ENCODE measurements around the gene HNF4A.
"Not testable (repeated sequence)": the region's sequence is repeated elsewhere in the genome, so short reads cannot be mapped to it uniquely, and the experiment has no call there.

The HNF4A gene

GRCh38 chr20:44345941-44346340 is 9.6 kb upstream of the HNF4A start:
- DNase-seq (ENCODE audit: low spot score): not testable (repeated sequence)

GRCh38 chr20:44348168-44348659 is 7.3 kb upstream of the HNF4A start:
- no peak for DNase-seq (ENCODE audit: low spot score)

GRCh38 chr20:44349349-44349748 is 6.2 kb upstream of the HNF4A start:
- DNase-seq (ENCODE audit: low spot score): no peak

GRCh38 chr20:44350567-44350966 is 4.9 kb upstream of the HNF4A start:
- DNase-seq (ENCODE audit: low spot score): no peak

- DNase-seq (ENCODE audit: low spot score): no peak
These were observed 461 bp upstream of the HNF4A start for GRCh38 chr20:44354979-44355497.

GRCh38 chr20:44356353-44356723 is 839 bp downstream of the HNF4A start:
- DNase-seq (ENCODE audit: low spot score): no peak

- DNase-seq (ENCODE audit: low spot score): no peak
These were observed 1.5 kb downstream of the HNF4A start for GRCh38 chr20:44357020-44357419.

GRCh38 chr20:44357555-44358125 is 2.1 kb downstream of the HNF4A start:
- DNase-seq (ENCODE audit: low spot score): no peak

GRCh38 chr20:44358776-44359175 is 3.3 kb downstream of the HNF4A start:
- DNase-seq (ENCODE audit: low spot score): no peak

- no peak for DNase-seq (ENCODE audit: low spot score)
These were observed 4.7 kb downstream of the HNF4A start for GRCh38 chr20:44360221-44360620.

- DNase-seq (ENCODE audit: low spot score): no peak
These were observed 5.5 kb downstream of the HNF4A start for GRCh38 chr20:44361021-44361420.

- no peak for DNase-seq (ENCODE audit: low spot score)
These were observed 7.0 kb downstream of the HNF4A start for GRCh38 chr20:44362466-44362940.

- no peak for DNase-seq (ENCODE audit: low spot score)
These were observed 8.6 kb downstream of the HNF4A start for GRCh38 chr20:44364068-44364467.

GRCh38 chr20:44364780-44365179 is 9.3 kb downstream of the HNF4A start:
- no peak for DNase-seq (ENCODE audit: low spot score)

GRCh38 chr20:44367746-44368145 is 12.2 kb downstream of the HNF4A start:
- peak; percentile 44 for DNase-seq (ENCODE audit: low spot score)

GRCh38 chr20:44370639-44371218 is 15.2 kb downstream of the HNF4A start:
- no peak for DNase-seq (ENCODE audit: low spot score)

- DNase-seq (ENCODE audit: low spot score): no peak
These were observed 27.1 kb downstream of the HNF4A start for GRCh38 chr20:44382641-44383040.

GRCh38 chr20:44384423-44385027 is 29.0 kb downstream of the HNF4A start:
- peak; percentile 86 for DNase-seq (ENCODE audit: low spot score)

- DNase-seq (ENCODE audit: low spot score): peak; percentile 87
These were observed 33.0 kb downstream of the HNF4A start for GRCh38 chr20:44388466-44389023.

- no peak for DNase-seq (ENCODE audit: low spot score)
These were observed 34.4 kb downstream of the HNF4A start for GRCh38 chr20:44389871-44390270.

- DNase-seq (ENCODE audit: low spot score): no peak
These were observed 34.8 kb downstream of the HNF4A start for GRCh38 chr20:44390280-44390679.

GRCh38 chr20:44392088-44392775 is 36.7 kb downstream of the HNF4A start:
- no peak for DNase-seq (ENCODE audit: low spot score)
